Kidney epithelial cell (primary cell): ENCODE data around the gene MKLN1. TPM values are rescaled to one million over a fixed set of nuclear protein-coding genes. Genes with fewer than 3 reads are reported as not detected.
"Not testable (repeated sequence)": the region's sequence is repeated elsewhere in the genome, so short reads cannot be mapped to it uniquely, and the experiment has no call there.

Experiments
- DNase-seq: peaks from one replicate; pipeline ENCODE4 v3.0.0-alpha.2; 2010; ENCODE audit warnings: low read depth
- H3K27me3 ChIP-seq: 2 replicates; pipeline ENCODE4 v1.6.0; 2011; ENCODE audit warnings: low read length; ENCODE audit not compliant: control insufficient read depth, insufficient read depth
- H3K36me3 ChIP-seq: 2 replicates; pipeline ENCODE4 v1.5.1; 2011; ENCODE audit warnings: low read length; ENCODE audit not compliant: control insufficient read depth, insufficient read depth
- H3K4me3 ChIP-seq: 2 replicates; pipeline ENCODE4 v1.5.1; 2011; ENCODE audit warnings: low read depth, mild to moderate bottlenecking, control low read depth, low read length
- CTCF ChIP-seq: IDR thresholded peaks from 2 replicates; pipeline ENCODE4 v1.5.1; 2011; ENCODE audit warnings: mild to moderate bottlenecking, moderate library complexity, low read length, control low read depth, inconsistent platforms; ENCODE audit not compliant: insufficient read depth, poor library complexity, severe bottlenecking
- total RNA-seq: library from RNA; depleted of rRNA; stranded (reverse); fragments of >200 nt; gene quantifications from 2 replicates; pipeline ENCODE4 v1.2.3, GENCODE V29; 2015

Gene MKLN1
- total RNA-seq, 1 donor from 2014 or later: 18.8 TPM

GRCh38 chr7:131511774-131512535, 184.3 kb downstream of the MKLN1 start:
- H3K36me3 ChIP-seq: no peaks in the 10 kb centered on the region
- no peak for DNase-seq
- no peaks in the 10 kb centered on the region for H3K27me3 ChIP-seq
- no peak overlapping the region for H3K4me3 ChIP-seq
- TF ChIP-seq CTCF: no peak

GRCh38 chr7:131513245-131514061, 185.8 kb downstream of the MKLN1 start:
- DNase-seq: peak; percentile 65
- TF ChIP-seq CTCF: peak; percentile 97

GRCh38 chr7:131515471-131515870, 187.8 kb downstream of the MKLN1 start:
- not testable (repeated sequence) for DNase-seq

More at GRCh38 chr7:131513245-131514061, 185.8 kb downstream of the MKLN1 start:
- H3K27me3 ChIP-seq: no peaks in the 10 kb centered on the region
- no peaks in the 10 kb centered on the region for H3K36me3 ChIP-seq
- H3K4me3 ChIP-seq: no peak overlapping the region

GRCh38 chr7:131517218-131517923, 189.7 kb downstream of the MKLN1 start:
- no peaks in the 10 kb centered on the region for H3K27me3 ChIP-seq
- H3K4me3 ChIP-seq: no peak overlapping the region
- H3K36me3 ChIP-seq: no peaks in the 10 kb centered on the region
- TF ChIP-seq CTCF: no peak
- DNase-seq: no peak

More at GRCh38 chr7:131515471-131515870, 187.8 kb downstream of the MKLN1 start:
- H3K36me3 ChIP-seq, H3K27me3 ChIP-seq, H3K4me3 ChIP-seq: not testable (repeated sequence)

GRCh38 chr7:131518626-131519025, 190.9 kb downstream of the MKLN1 start:
- Histone ChIP-seq H3K36me3 (no peaks in the 10 kb centered on the region), H3K4me3 (no peak overlapping the region), H3K27me3 (no peaks in the 10 kb centered on the region)
- TF ChIP-seq CTCF: no peak
- no peak for DNase-seq

- no peak for TF ChIP-seq CTCF
- Histone ChIP-seq H3K36me3 (no peaks in the 10 kb centered on the region), H3K27me3 (no peaks in the 10 kb centered on the region), H3K4me3 (no peak overlapping the region)
- no peak for DNase-seq
Observed at GRCh38 chr7:131521651-131522163, 194.0 kb downstream of the MKLN1 start.
